ENCODE results near the gene GULP1.

Gene GULP1, protein sequence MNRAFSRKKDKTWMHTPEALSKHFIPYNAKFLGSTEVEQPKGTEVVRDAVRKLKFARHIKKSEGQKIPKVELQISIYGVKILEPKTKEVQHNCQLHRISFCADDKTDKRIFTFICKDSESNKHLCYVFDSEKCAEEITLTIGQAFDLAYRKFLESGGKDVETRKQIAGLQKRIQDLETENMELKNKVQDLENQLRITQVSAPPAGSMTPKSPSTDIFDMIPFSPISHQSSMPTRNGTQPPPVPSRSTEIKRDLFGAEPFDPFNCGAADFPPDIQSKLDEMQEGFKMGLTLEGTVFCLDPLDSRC

DNA sequence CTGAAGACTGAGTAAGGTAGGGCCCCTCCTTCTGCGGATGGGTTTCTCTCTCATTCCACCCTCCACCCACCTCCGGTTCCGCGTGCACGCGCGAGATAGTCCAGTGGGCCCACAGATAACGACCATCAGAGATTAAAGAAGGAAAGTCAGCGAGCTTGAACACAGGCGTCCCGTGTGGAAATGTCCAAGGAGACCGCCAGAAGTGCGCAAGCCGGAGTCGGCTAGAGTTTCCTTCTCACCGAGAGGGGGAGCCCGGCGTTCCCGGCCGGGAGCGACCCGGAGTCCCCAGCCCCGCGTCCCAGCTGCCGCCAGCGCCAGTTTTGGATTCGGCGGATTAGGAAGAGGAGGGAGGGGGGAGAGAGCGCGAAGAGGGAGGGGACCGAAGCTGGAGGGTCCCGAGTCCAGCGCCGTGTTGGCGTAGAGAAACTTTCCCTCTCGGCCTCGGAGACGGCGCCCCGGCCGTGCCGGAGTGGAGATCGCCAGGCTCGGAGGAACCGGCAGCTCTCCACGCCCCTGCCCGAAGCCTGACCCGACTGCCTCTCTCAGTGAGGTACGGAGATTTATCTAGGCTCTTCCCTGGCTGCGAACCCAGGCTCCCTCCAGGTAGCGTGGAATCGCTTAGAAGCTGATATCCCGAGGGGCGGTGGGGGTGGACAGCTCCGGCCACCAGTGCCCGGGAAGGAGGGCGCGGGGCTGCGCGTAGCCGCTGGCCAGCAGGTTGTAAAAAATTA, at the start of gene GULP1:
Gene GULP1 (plus strand): TSS at position 258 of the 731 bp plus-strand sequence. CDS start 185,829 bp downstream, outside the sequence.
- DNase-seq: peak; percentile 58 to 70
- TF ChIP-seq GATA1 (IDR thresholded peaks at IDR 0.05; ENCODE audit: low read depth, low read length): no peak
- no peak for TF ChIP-seq POLR2A (IDR thresholded peaks at IDR 0.05; ENCODE audit: low read length)

DNA sequence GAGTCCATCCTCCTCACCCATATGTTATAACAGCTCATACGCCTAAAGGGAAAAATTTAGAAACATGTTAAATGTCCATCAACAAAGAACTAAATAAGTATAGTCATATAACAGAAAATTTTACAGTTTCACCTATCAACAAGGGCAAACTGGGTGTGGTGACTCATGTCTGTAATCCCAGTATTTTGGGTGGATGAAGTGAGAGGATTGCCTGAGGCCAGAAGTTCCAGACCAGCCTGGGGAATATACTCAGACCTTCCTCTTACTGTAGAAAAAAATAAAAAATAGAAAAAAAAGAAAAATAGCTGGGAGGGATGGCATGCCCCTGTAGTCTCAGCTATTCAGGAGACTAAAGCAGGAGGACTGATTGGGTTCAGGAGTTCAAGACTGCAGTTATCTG, 48.3 kb upstream of the GULP1 start:
- TF ChIP-seq POLR2A (IDR thresholded peaks at IDR 0.05; ENCODE audit: low read length) (no peak), GATA1 (IDR thresholded peaks at IDR 0.05; ENCODE audit: low read depth, low read length) (no peak)
- DNase-seq: no peak

DNA sequence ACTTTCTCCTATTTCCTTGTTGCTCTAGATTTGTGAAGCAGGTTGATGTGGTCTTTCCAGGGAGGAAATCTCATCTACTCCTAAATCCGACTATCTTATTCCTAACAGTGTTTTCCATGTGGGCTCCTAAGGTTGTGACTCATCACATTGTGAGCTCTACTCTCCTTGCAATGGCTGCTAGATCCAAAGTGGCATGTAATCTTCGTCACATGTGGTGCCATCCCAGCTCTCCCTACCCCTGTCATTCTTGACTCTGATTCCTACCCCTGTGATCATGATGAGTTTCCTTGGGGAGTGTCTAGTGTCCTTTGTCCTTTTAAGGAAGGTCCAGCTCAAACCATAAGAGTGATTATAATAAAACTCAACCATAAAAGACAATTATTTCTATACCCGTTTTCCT, 47.3 kb upstream of the GULP1 start:
- DNase-seq: no peak
- TF ChIP-seq GATA1 (IDR thresholded peaks at IDR 0.05; ENCODE audit: low read depth, low read length) (no peak), POLR2A (IDR thresholded peaks at IDR 0.05; ENCODE audit: low read length) (no peak)

DNA sequence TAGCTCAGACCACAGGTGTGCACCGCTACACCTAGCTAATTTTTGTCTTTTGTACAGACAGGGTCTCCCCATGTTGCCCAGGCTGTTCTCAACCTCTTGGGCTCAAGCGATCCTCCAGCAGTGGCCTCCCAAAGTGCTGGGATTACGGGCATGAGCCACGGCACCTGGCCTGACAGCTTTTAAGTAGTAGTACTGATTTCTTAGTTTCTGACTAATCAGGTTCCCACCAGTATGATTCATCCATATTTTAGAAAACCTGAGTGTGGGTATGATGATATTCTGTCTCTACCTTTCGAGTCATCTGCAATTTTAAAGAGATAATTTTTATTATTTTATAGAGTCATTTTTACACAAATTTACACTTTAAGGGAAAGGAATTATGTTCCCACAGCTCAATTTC, 46.4 kb upstream of the GULP1 start:
- TF ChIP-seq POLR2A (IDR thresholded peaks at IDR 0.05; ENCODE audit: low read length) (no peak), GATA1 (IDR thresholded peaks at IDR 0.05; ENCODE audit: low read depth, low read length) (no peak)
- no peak for DNase-seq

DNA sequence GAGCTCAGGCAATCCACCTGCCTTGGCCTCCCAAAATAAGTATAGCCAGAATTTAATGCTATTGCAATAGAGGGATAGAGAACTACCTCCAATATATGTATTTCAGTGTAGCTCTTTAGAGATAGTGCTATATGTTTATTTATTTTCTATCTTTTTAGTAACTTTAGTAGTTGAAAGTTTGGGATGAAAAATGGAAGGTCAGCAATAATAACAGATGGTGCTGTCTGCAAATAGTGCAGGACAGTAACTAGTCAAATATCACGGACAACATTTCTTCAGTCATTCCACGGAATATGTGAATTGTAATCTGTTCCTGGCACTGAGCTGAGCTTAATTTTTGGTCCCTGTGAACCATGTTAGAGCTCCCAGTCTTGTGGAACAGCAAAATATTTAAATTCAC, 43.2 kb upstream of the GULP1 start:
- DNase-seq: no peak
- TF ChIP-seq GATA1 (IDR thresholded peaks at IDR 0.05; ENCODE audit: low read depth, low read length) (no peak), POLR2A (IDR thresholded peaks at IDR 0.05; ENCODE audit: low read length) (no peak)

DNA sequence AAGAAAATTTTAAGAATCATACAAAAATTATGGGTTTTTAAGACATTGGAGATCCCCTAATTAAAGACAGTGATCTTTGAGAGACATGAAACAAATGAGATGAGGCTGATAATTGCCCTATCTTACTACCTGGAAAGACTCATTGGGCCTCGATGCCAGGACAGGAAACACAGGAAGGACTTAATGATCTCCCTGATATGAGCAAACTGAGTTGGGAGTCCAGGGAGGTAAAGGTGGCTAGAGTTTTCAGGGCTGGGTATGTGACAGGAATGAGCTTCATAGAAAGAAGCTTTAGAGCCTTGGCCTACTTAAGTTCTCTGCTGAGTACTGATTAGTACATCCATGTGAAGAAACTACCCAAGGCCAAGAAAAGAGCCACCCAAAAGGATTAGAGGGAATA, 40.6 kb upstream of the GULP1 start:
- no peak for DNase-seq
- TF ChIP-seq POLR2A (IDR thresholded peaks at IDR 0.05; ENCODE audit: low read length): no peak
- TF ChIP-seq GATA1 (IDR thresholded peaks at IDR 0.05; ENCODE audit: low read depth, low read length): no peak

DNA sequence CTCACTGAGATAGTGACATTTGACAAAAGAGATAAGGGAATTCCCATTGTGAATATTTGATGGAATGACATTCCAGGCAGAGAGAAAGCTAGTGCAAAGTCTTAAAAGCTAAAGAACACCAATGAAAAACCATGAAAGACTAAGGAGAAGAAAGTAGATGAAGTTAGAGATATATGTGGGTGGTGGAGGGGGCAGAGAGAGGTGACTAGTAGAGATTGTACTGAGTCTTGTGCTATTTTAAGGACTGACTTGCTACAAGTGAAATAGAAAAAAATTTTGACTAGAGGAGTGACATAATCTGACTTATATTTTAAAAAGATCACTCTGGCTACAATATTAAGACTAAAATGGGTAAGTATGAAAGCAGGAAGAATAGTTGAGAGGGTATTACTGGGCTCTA, 35.3 kb upstream of the GULP1 start:
- TF ChIP-seq POLR2A (IDR thresholded peaks at IDR 0.05; ENCODE audit: low read length): no peak
- TF ChIP-seq GATA1 (IDR thresholded peaks at IDR 0.05; ENCODE audit: low read depth, low read length): no peak
- no peak for DNase-seq

DNA sequence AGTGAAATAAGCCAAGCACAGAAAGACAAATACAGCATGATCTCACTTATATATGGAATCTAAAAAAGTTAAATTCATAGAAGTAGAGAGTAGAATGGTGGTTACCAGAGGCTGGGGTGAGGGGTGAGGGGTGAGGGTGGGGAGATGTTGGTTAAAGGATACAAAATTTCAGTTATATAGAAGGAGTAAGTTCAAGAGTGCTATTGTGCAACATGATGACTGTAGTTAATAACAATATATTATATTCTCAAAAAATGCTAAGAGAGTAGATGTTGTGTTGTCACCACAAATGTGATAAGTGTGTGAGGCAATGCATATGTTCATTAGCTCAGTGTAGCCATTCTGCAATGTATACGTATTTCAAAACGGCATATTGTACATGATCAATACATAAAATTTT, 26.4 kb upstream of the GULP1 start:
- TF ChIP-seq GATA1 (IDR thresholded peaks at IDR 0.05; ENCODE audit: low read depth, low read length) (no peak), POLR2A (IDR thresholded peaks at IDR 0.05; ENCODE audit: low read length) (no peak)
- DNase-seq: no peak

DNA sequence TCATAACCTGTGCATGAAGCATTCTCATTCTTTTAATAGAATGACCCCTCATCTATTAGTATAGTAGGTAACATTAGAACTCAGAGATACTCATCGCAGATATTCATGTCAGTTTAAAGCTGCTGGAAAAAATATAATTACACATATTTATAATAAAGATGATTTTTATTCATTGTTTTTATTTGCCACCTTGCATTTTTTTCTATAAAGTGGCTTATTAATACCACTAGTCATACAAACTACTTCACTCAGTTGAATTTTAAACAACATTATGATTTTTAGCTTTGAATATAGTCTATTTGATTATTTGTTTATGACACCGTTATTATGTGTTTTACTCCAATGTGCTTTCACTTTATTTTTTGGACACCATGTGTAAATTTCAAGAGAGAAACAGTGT, 23.9 kb upstream of the GULP1 start:
- no peak for DNase-seq
- TF ChIP-seq POLR2A (IDR thresholded peaks at IDR 0.05; ENCODE audit: low read length) (no peak), GATA1 (IDR thresholded peaks at IDR 0.05; ENCODE audit: low read depth, low read length) (no peak)

DNA sequence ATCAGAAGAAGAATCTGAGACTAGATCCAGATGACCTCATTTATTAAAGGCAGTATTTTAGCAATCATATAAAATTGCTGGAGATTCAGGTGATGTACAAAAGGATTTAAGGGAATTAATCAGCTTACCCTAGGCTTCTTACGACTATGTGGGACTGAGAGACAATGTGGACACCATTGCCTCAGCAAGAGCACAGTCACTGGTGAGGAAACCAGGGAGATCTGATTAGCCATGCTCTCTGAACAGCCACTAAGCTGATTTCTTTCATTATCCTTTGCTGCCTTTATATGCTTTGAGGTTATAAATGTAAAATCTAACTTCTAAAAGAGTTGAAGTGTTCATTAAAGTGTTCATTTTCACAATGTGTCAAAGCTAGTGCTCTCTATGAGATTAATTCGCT, 22.7 kb upstream of the GULP1 start:
- TF ChIP-seq POLR2A (IDR thresholded peaks at IDR 0.05; ENCODE audit: low read length) (no peak), GATA1 (IDR thresholded peaks at IDR 0.05; ENCODE audit: low read depth, low read length) (no peak)
- no peak for DNase-seq

DNA sequence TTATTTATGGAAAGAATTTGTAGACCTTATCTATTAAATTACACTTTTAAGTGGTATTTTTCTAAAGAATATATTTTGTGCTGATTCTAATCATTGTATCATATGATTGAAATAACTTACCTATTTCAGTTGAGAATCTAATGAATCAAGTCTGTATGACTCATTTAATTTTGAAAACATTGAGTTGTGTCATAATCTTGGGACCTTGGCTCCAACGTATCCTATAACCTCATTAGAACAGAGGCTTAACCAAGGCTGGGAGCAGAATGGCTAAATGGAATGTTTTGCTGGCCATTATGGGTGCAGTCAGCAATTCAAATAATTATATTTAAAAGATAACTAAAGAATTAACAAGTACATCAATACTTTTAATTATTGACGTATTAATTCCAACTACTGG, 19.6 kb upstream of the GULP1 start:
- no peak for DNase-seq
- TF ChIP-seq GATA1 (IDR thresholded peaks at IDR 0.05; ENCODE audit: low read depth, low read length) (no peak), POLR2A (IDR thresholded peaks at IDR 0.05; ENCODE audit: low read length) (no peak)

DNA sequence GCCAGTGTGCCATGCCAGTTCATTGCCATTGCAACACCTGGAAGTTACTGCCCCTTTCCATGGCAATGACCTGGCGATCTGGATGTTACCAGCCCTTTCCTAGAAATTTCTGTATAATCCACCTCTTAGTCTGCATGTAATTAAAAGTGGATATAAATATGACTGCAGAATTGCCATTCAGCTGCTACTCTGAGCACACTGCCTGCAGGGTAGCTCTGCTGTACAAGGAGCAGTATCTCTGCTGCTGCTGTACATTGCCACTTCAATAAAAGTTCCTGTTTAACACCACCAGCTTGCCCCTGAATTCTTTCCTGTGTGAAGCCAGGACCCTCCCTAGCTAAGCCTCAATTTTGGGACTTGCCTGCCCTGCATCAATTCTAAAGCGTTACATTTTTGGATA, 17.4 kb upstream of the GULP1 start:
- DNase-seq: no peak
- TF ChIP-seq POLR2A (IDR thresholded peaks at IDR 0.05; ENCODE audit: low read length): no peak
- TF ChIP-seq GATA1 (IDR thresholded peaks at IDR 0.05; ENCODE audit: low read depth, low read length): no peak

DNA sequence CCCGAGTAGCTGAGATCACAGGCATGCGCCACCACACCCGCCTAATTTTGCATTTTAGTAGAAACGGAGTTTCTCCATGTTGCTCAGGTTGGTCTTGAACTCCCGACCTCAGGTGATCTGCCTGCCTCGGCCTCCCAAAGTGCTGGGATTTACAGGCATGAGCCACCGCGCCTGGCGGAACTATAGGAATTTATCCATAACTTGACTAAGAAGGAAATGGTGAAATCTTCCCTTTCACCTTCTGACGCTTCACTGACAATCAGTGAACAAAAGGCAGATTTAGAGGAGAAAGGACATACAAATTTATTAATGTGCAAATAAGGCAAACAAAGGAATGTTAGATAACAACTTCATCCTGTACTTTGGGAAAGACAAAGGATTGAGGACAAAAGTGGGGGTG, 15.4 kb upstream of the GULP1 start:
- no peak for DNase-seq
- TF ChIP-seq POLR2A (IDR thresholded peaks at IDR 0.05; ENCODE audit: low read length): no peak
- TF ChIP-seq GATA1 (IDR thresholded peaks at IDR 0.05; ENCODE audit: low read depth, low read length): no peak

DNA sequence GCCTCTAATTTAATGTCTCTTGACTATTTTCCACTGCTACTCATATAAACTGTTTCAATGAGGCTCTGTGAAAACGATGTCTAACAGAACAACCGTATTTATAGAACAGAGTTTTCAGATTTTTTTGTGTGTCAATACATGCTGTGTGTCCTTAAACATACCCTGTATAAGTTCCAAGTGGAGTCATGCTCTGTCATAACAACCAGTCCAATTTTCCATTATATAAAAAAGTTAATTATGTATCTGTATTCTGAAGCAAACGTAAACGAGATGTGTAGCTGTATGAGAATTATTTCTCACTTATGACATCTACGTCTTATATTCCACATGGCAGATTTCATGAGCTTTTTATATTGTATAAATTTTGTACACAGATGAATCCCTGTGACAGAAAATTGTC, 13.9 kb upstream of the GULP1 start:
- no peak for DNase-seq
- TF ChIP-seq POLR2A (IDR thresholded peaks at IDR 0.05; ENCODE audit: low read length) (no peak), GATA1 (IDR thresholded peaks at IDR 0.05; ENCODE audit: low read depth, low read length) (no peak)

Measured in erythroblast (primary cell).